HCT116 (cell line): ENCODE data around the gene SYNDIG1. TPM values are rescaled to one million over a fixed set of nuclear protein-coding genes. Genes with fewer than 3 reads are reported as not detected.

ENCODE experiments used
- ATAC-seq: fragments of 200-7000 bp; cut with Tn5 transposase; 2 replicates; pipeline ENCODE4 v1.9.1; 2020; ENCODE audit warnings: mild to moderate bottlenecking, moderate library complexity
- BruUV-seq: library from RNA; stranded (reverse); fragments of 400-500 nt; replicated peaks from 2 replicates; lab custom pipeline; 2021; lab: Mats Ljungman, UMichigan
- CTCF ChIA-PET: fragments of 300-600 bp; sonication (Branson Sonifier 250); formaldehyde crosslinking; loops from one replicate; lab custom pipeline; 2021; ENCODE audit warnings: antibody characterized with exemption; lab: Charles Lee
- POLR2A ChIA-PET: fragments of 300-600, 350-600 bp; sonication (Branson Sonifier 250); formaldehyde crosslinking; loops from one replicate; lab custom pipeline; 2021; ENCODE audit warnings: antibody characterized with exemption; lab: Charles Lee
- RAD21 ChIA-PET, 2 experiments: fragments of 300-600 bp; sonication (Branson Sonifier 250); formaldehyde crosslinking; loops; one replicate each; lab custom pipeline; 2023; ENCODE audit warnings: low total read pairs in 2 of 2; ENCODE audit not compliant: uncharacterized antibody in 2 of 2, unreplicated experiment in 2 of 2, low non-redundant PET in 1 of 2; lab: Charles Lee
- DNase-seq: peaks from one replicate; pipeline ENCODE4 v3.0.0-alpha.2; 2010; ENCODE audit warnings: low read depth, low spot score
- H2AFZ ChIP-seq: fragments of 200-600 bp; shearing (Covaris generic), sonication (generic); 2 replicates; pipeline ENCODE4 v1.6.1; 2017; ENCODE audit warnings: low read depth, mixed run types, mixed read lengths, antibody characterized with exemption, low read length; ENCODE audit not compliant: poor library complexity, severe bottlenecking
- H3K27ac ChIP-seq: 2 replicates; pipeline ENCODE4 v1.5.1; 2012; ENCODE audit warnings: low read depth, low read length
- H3K27me3 ChIP-seq: fragments of 200-600 bp; sonication (generic); 2 replicates; pipeline ENCODE4 v1.6.1; 2016; ENCODE audit warnings: mixed run types, low read length, mixed read lengths; ENCODE audit not compliant: insufficient read depth
- H3K36me3 ChIP-seq, 2 experiments: fragments of 200-500 bp in 1 of 2; fragments of 200-600 bp in 1 of 2; sonication (Bioruptor generic) in 1 of 2; sonication (generic) in 1 of 2; 2 replicates each; pipeline versions ENCODE4 v1.5.1 to v1.6.1; 2014 to 2016; ENCODE audit warnings: low read length in 2 of 2, inconsistent platforms in 1 of 2, mixed read lengths in 1 of 2, mixed run types in 1 of 2; ENCODE audit not compliant: insufficient read depth in 2 of 2, control insufficient read depth in 1 of 2
- H3K4me1 ChIP-seq, 2 experiments: fragments of 200-600 bp in 1 of 2; sonication (generic) in 1 of 2; 2 replicates each; pipeline versions ENCODE4 v1.5.1 to v1.6.1; 2012 to 2017; ENCODE audit warnings: low read length in 2 of 2, inconsistent platforms in 1 of 2, mild to moderate bottlenecking in 1 of 2, mixed read lengths in 1 of 2, mixed run types in 1 of 2, moderate library complexity in 1 of 2; ENCODE audit not compliant: insufficient read depth in 2 of 2, control insufficient read depth in 1 of 2
- H3K4me2 ChIP-seq: fragments of 200-600 bp; sonication (generic); 2 replicates; pipeline ENCODE4 v1.6.1; 2017; ENCODE audit warnings: mixed run types, low read length, mixed read lengths
- H3K4me3 ChIP-seq, 2 experiments: fragments of 200-600 bp in 1 of 2; sonication (generic) in 1 of 2; replicated peaks in 1 of 2; 2 replicates each; pipeline ENCODE4 v1.5.1; 2011 to 2016; ENCODE audit warnings: low read length in 2 of 2, control low read depth in 1 of 2, low read depth in 1 of 2, mild to moderate bottlenecking in 1 of 2, mixed read lengths in 1 of 2, mixed run types in 1 of 2
- H3K79me2 ChIP-seq: fragments of 200-600 bp; sonication (generic); 2 replicates; pipeline ENCODE4 v1.6.1; 2017; ENCODE audit warnings: mild to moderate bottlenecking, mixed run types, low read length, moderate library complexity, mixed read lengths; ENCODE audit not compliant: insufficient read depth
- H3K9ac ChIP-seq: fragments of 200-600 bp; sonication (generic); 2 replicates; pipeline ENCODE4 v1.6.1; 2016; ENCODE audit warnings: low read length, mixed read lengths
- H3K9me2 ChIP-seq: fragments of 200-600 bp; sonication (generic), shearing (Covaris generic); 2 replicates; pipeline ENCODE4 v1.6.1; 2017; ENCODE audit warnings: mixed run types, mild to moderate bottlenecking, moderate library complexity; ENCODE audit not compliant: insufficient read depth
- H3K9me3 ChIP-seq, 2 experiments: fragments of 200-500 bp in 1 of 2; fragments of 200-600 bp in 1 of 2; sonication (Bioruptor generic) in 1 of 2; sonication (generic) in 1 of 2; 2 replicates each; pipeline ENCODE4 v1.6.1; 2014 to 2017; ENCODE audit warnings: low read length in 2 of 2, mixed read lengths in 2 of 2, inconsistent platforms in 1 of 2, low read depth in 1 of 2, mild to moderate bottlenecking in 1 of 2, mixed run types in 1 of 2, moderate library complexity in 1 of 2; ENCODE audit not compliant: control insufficient read depth in 1 of 2, insufficient read depth in 1 of 2
- H4K20me1 ChIP-seq: fragments of 200-600 bp; sonication (generic), shearing (Covaris generic); 2 replicates; pipeline ENCODE4 v1.6.1; 2017; ENCODE audit warnings: mixed run types, mild to moderate bottlenecking, moderate library complexity; ENCODE audit not compliant: insufficient read depth
- CBX3 ChIP-seq: IDR thresholded peaks from 2 replicates; pipeline ENCODE4 v1.6.1; 2012; ENCODE audit warnings: low read depth
- CEBPB ChIP-seq: IDR thresholded peaks from 2 replicates; pipeline ENCODE4 v1.6.1; 2012; ENCODE audit warnings: low read depth
- MAX ChIP-seq: IDR thresholded peaks from 2 replicates; pipeline ENCODE4 v1.6.1; 2012
- REST ChIP-seq: IDR thresholded peaks from 2 replicates; pipeline ENCODE4 v1.6.1; 2012; ENCODE audit warnings: low read depth
- ZBTB33 ChIP-seq: IDR thresholded peaks from 2 replicates; pipeline ENCODE4 v1.6.1; 2011; ENCODE audit warnings: mild to moderate bottlenecking, low read length, moderate library complexity; ENCODE audit not compliant: insufficient replicate concordance; ENCODE audit errors: extremely low read depth
- ZNF274 ChIP-seq: fragments of 200-500 bp; sonication (Bioruptor generic); IDR thresholded peaks from 2 replicates; pipeline ENCODE4 v1.6.1; 2014; ENCODE audit warnings: mild to moderate bottlenecking, low read depth, low read length, inconsistent platforms
- intact Hi-C: fragments of 100-400 bp; cut with micrococcal nuclease; formaldehyde crosslinking; loops from 2 replicates; pipeline ENCODE4 v1.10.0; 2022
- total RNA-seq: library from RNA; stranded (reverse); gene quantifications from one replicate; pipeline ENCODE4 v1.2.1, GENCODE V29; 2021; ENCODE audit not compliant: unreplicated experiment

SYNDIG1 gene
- total RNA-seq, 1 experiment from 2014 or later: not detected

GRCh38 chr20:24448170-24448569, 21.3 kb upstream of the SYNDIG1 start:
- no peaks in the 10 kb centered on the region for H3K79me2 ChIP-seq
- H3K9me3 ChIP-seq: no peaks in the 10 kb centered on the region
- no peak for TF ChIP-seq ZBTB33
- no peak for TF ChIP-seq CEBPB
- TF ChIP-seq MAX: no peak
- intact Hi-C loops: loop anchor here (10.0 kb wide), 1 partner anchor 57 kb away; no protein-coding TSS in a partner anchor
- no peak for DNase-seq
- H2AFZ ChIP-seq: no peak overlapping the region
- RAD21 ChIA-PET: no interaction called here
- H3K27me3 ChIP-seq: 0 out of 2 replicates have a peak, but pooled peaks cover 4% of the 10 kb centered on the region
- H3K36me3 ChIP-seq: no peaks in the 10 kb centered on the region
- no peak overlapping the region for H3K27ac ChIP-seq
- H4K20me1 ChIP-seq: no peaks in the 10 kb centered on the region
- no peak overlapping the region for H3K4me3 ChIP-seq
- no peaks in the 10 kb centered on the region for H3K4me1 ChIP-seq
- no peak overlapping the region for H3K9ac ChIP-seq
- no TSS peak for BruUV-seq
- H3K4me2 ChIP-seq: no peak overlapping the region
- POLR2A ChIA-PET: no interaction called here
- H3K9me2 ChIP-seq: no peaks in the 10 kb centered on the region
- ATAC-seq: no peak
- CTCF ChIA-PET: no interaction called here

- Histone ChIP-seq H3K9me3 (no peaks in the 10 kb centered on the region), H3K79me2 (no peaks in the 10 kb centered on the region), H3K9me2 (no peaks in the 10 kb centered on the region), H3K27me3 (0 out of 2 replicates have a peak, but pooled peaks cover 4% of the 10 kb centered on the region), H3K4me1 (no peaks in the 10 kb centered on the region), H2AFZ (no peak overlapping the region), H3K27ac (no peak overlapping the region), H3K4me3 (no peak overlapping the region), H3K4me2 (no peak overlapping the region), H3K36me3 (no peaks in the 10 kb centered on the region), H4K20me1 (no peaks in the 10 kb centered on the region), H3K9ac (no peak overlapping the region)
- CTCF ChIA-PET: no interaction called here
- TF ChIP-seq REST: no peak
- TF ChIP-seq CBX3: no peak
- no peak for TF ChIP-seq ZNF274
- DNase-seq (no peak), ATAC-seq (no peak)
- BruUV-seq: no TSS peak
- intact Hi-C loops: loop anchor here (10.0 kb wide), 1 partner anchor 56 kb away; no protein-coding TSS in a partner anchor
- RAD21 ChIA-PET: no interaction called here
- POLR2A ChIA-PET: no interaction called here
Measured at GRCh38 chr20:24449026-24449720, 20.3 kb upstream of the SYNDIG1 start.
